Mammary epithelial cell (primary cell): ENCODE data around the gene UBE2G2.

Source experiments
- EZH2 ChIP-seq: IDR thresholded peaks from 2 replicates; pipeline ENCODE4 v1.6.1; 2012; ENCODE audit warnings: low read length, inconsistent platforms, borderline replicate concordance
- TF ChIP-seq, protein P1 (sequence below), 2 donors: IDR thresholded peaks in 1 of 2; conservative IDR thresholded peaks in 1 of 2; 2 replicates each; pipeline ENCODE4 v1.5.1; 2011 to 2012; ENCODE audit warnings: inconsistent platforms in 2 of 2, low read length in 2 of 2, mild to moderate bottlenecking in 2 of 2, control low read depth in 1 of 2, low read depth in 1 of 2; ENCODE audit not compliant: insufficient read depth in 1 of 2; ENCODE audit errors: extremely low read depth in 1 of 2

DNA sequence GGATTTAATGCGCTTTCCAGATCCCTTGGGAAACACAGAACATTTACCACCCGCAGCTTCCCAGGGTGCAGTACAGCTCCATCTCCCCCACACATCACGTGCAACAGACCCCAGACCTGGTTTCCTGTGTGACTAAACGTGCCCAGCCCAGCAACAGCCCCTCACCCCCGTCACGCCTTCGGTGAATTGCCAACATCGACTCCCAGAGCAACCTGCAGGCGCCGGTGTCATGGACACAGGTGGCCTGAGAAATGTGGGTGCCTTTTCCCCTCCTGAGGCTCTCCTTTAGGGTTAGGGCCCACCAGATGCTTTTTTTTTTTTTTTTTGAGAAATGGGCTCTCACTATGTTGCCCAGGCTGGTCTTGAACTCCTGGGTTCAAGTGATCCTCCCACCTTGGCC is 40.5 kb upstream of the UBE2G2 start:
- TF ChIP-seq, protein P1, sequence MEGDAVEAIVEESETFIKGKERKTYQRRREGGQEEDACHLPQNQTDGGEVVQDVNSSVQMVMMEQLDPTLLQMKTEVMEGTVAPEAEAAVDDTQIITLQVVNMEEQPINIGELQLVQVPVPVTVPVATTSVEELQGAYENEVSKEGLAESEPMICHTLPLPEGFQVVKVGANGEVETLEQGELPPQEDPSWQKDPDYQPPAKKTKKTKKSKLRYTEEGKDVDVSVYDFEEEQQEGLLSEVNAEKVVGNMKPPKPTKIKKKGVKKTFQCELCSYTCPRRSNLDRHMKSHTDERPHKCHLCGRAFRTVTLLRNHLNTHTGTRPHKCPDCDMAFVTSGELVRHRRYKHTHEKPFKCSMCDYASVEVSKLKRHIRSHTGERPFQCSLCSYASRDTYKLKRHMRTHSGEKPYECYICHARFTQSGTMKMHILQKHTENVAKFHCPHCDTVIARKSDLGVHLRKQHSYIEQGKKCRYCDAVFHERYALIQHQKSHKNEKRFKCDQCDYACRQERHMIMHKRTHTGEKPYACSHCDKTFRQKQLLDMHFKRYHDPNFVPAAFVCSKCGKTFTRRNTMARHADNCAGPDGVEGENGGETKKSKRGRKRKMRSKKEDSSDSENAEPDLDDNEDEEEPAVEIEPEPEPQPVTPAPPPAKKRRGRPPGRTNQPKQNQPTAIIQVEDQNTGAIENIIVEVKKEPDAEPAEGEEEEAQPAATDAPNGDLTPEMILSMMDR (conservative IDR thresholded peaks at IDR 0.05 in 1 of 2, IDR thresholded peaks at IDR 0.05 in 1 of 2; ENCODE audit: extremely low read depth in 1 of 2, insufficient read depth in 1 of 2, low read depth in 1 of 2, low read length in 2 of 2), result no peak
- no peak for TF ChIP-seq EZH2
